HCT116 (cell line): ENCODE results near the gene WNK2. TPM values are rescaled to one million over a fixed set of nuclear protein-coding genes. Genes with fewer than 3 reads are reported as not detected.

Experiments used
- ATAC-seq: fragments of 200-7000 bp; cut with Tn5 transposase; 2 replicates; pipeline ENCODE4 v1.9.1; 2020; ENCODE audit warnings: mild to moderate bottlenecking, moderate library complexity
- BruUV-seq: library from RNA; stranded (reverse); fragments of 400-500 nt; replicated peaks from 2 replicates; lab custom pipeline; 2021; lab: Mats Ljungman, UMichigan
- CTCF ChIA-PET: fragments of 300-600 bp; sonication (Branson Sonifier 250); formaldehyde crosslinking; loops from one replicate; lab custom pipeline; 2021; ENCODE audit warnings: antibody characterized with exemption; lab: Charles Lee
- POLR2A ChIA-PET: fragments of 300-600, 350-600 bp; sonication (Branson Sonifier 250); formaldehyde crosslinking; loops from one replicate; lab custom pipeline; 2021; ENCODE audit warnings: antibody characterized with exemption; lab: Charles Lee
- RAD21 ChIA-PET, 2 experiments: fragments of 300-600 bp; sonication (Branson Sonifier 250); formaldehyde crosslinking; loops; one replicate each; lab custom pipeline; 2023; ENCODE audit warnings: low total read pairs in 2 of 2; ENCODE audit not compliant: uncharacterized antibody in 2 of 2, unreplicated experiment in 2 of 2, low non-redundant PET in 1 of 2; lab: Charles Lee
- DNase-seq: peaks from one replicate; pipeline ENCODE4 v3.0.0-alpha.2; 2010; ENCODE audit warnings: low read depth, low spot score
- H2AFZ ChIP-seq: fragments of 200-600 bp; shearing (Covaris generic), sonication (generic); 2 replicates; pipeline ENCODE4 v1.6.1; 2017; ENCODE audit warnings: low read depth, mixed run types, mixed read lengths, antibody characterized with exemption, low read length; ENCODE audit not compliant: poor library complexity, severe bottlenecking
- H3K27ac ChIP-seq: 2 replicates; pipeline ENCODE4 v1.5.1; 2012; ENCODE audit warnings: low read depth, low read length
- H3K27me3 ChIP-seq: fragments of 200-600 bp; sonication (generic); 2 replicates; pipeline ENCODE4 v1.6.1; 2016; ENCODE audit warnings: mixed run types, low read length, mixed read lengths; ENCODE audit not compliant: insufficient read depth
- H3K36me3 ChIP-seq, 2 experiments: fragments of 200-500 bp in 1 of 2; fragments of 200-600 bp in 1 of 2; sonication (Bioruptor generic) in 1 of 2; sonication (generic) in 1 of 2; 2 replicates each; pipeline versions ENCODE4 v1.5.1 to v1.6.1; 2014 to 2016; ENCODE audit warnings: low read length in 2 of 2, inconsistent platforms in 1 of 2, mixed read lengths in 1 of 2, mixed run types in 1 of 2; ENCODE audit not compliant: insufficient read depth in 2 of 2, control insufficient read depth in 1 of 2
- H3K4me1 ChIP-seq, 2 experiments: fragments of 200-600 bp in 1 of 2; sonication (generic) in 1 of 2; 2 replicates each; pipeline versions ENCODE4 v1.5.1 to v1.6.1; 2012 to 2017; ENCODE audit warnings: low read length in 2 of 2, inconsistent platforms in 1 of 2, mild to moderate bottlenecking in 1 of 2, mixed read lengths in 1 of 2, mixed run types in 1 of 2, moderate library complexity in 1 of 2; ENCODE audit not compliant: insufficient read depth in 2 of 2, control insufficient read depth in 1 of 2
- H3K4me2 ChIP-seq: fragments of 200-600 bp; sonication (generic); 2 replicates; pipeline ENCODE4 v1.6.1; 2017; ENCODE audit warnings: mixed run types, low read length, mixed read lengths
- H3K4me3 ChIP-seq, 2 experiments: fragments of 200-600 bp in 1 of 2; sonication (generic) in 1 of 2; replicated peaks in 1 of 2; 2 replicates each; pipeline ENCODE4 v1.5.1; 2011 to 2016; ENCODE audit warnings: low read length in 2 of 2, control low read depth in 1 of 2, low read depth in 1 of 2, mild to moderate bottlenecking in 1 of 2, mixed read lengths in 1 of 2, mixed run types in 1 of 2
- H3K79me2 ChIP-seq: fragments of 200-600 bp; sonication (generic); 2 replicates; pipeline ENCODE4 v1.6.1; 2017; ENCODE audit warnings: mild to moderate bottlenecking, mixed run types, low read length, moderate library complexity, mixed read lengths; ENCODE audit not compliant: insufficient read depth
- H3K9ac ChIP-seq: fragments of 200-600 bp; sonication (generic); 2 replicates; pipeline ENCODE4 v1.6.1; 2016; ENCODE audit warnings: low read length, mixed read lengths
- H3K9me2 ChIP-seq: fragments of 200-600 bp; sonication (generic), shearing (Covaris generic); 2 replicates; pipeline ENCODE4 v1.6.1; 2017; ENCODE audit warnings: mixed run types, mild to moderate bottlenecking, moderate library complexity; ENCODE audit not compliant: insufficient read depth
- H3K9me3 ChIP-seq, 2 experiments: fragments of 200-500 bp in 1 of 2; fragments of 200-600 bp in 1 of 2; sonication (Bioruptor generic) in 1 of 2; sonication (generic) in 1 of 2; 2 replicates each; pipeline ENCODE4 v1.6.1; 2014 to 2017; ENCODE audit warnings: low read length in 2 of 2, mixed read lengths in 2 of 2, inconsistent platforms in 1 of 2, low read depth in 1 of 2, mild to moderate bottlenecking in 1 of 2, mixed run types in 1 of 2, moderate library complexity in 1 of 2; ENCODE audit not compliant: control insufficient read depth in 1 of 2, insufficient read depth in 1 of 2
- H4K20me1 ChIP-seq: fragments of 200-600 bp; sonication (generic), shearing (Covaris generic); 2 replicates; pipeline ENCODE4 v1.6.1; 2017; ENCODE audit warnings: mixed run types, mild to moderate bottlenecking, moderate library complexity; ENCODE audit not compliant: insufficient read depth
- ATF3 ChIP-seq: IDR thresholded peaks from 2 replicates; pipeline ENCODE4 v1.6.1; 2012
- CBX3 ChIP-seq: IDR thresholded peaks from 2 replicates; pipeline ENCODE4 v1.6.1; 2012; ENCODE audit warnings: low read depth
- EGR1 ChIP-seq: IDR thresholded peaks from 2 replicates; pipeline ENCODE4 v1.6.1; 2012; ENCODE audit warnings: low read depth
- POLR2A ChIP-seq: IDR thresholded peaks from 2 replicates; pipeline ENCODE4 v1.7.0; 2011; ENCODE audit warnings: borderline replicate concordance; ENCODE audit not compliant: insufficient read depth, insufficient read length; ENCODE audit errors: extremely low read depth
- POLR2AphosphoS5 ChIP-seq: IDR thresholded peaks from 2 replicates; pipeline ENCODE4 v1.6.1; 2011; ENCODE audit warnings: mild to moderate bottlenecking, low read depth, low read length, moderate library complexity
- RAD21 ChIP-seq: IDR thresholded peaks from 2 replicates; pipeline ENCODE4 v1.6.1; 2012; ENCODE audit warnings: low read depth, mild to moderate bottlenecking
- SIN3A ChIP-seq: IDR thresholded peaks from 2 replicates; pipeline ENCODE4 v1.6.1; 2012; ENCODE audit warnings: low read depth
- SP1 ChIP-seq: IDR thresholded peaks from 2 replicates; pipeline ENCODE4 v1.6.1; 2012; ENCODE audit warnings: low read depth
- TCF7L2 ChIP-seq: IDR thresholded peaks from 2 replicates; pipeline ENCODE4 v1.7.0; 2011; ENCODE audit warnings: borderline replicate concordance, inconsistent platforms; ENCODE audit not compliant: insufficient read depth, insufficient read length; ENCODE audit errors: extremely low read depth
- ZNF274 ChIP-seq: fragments of 200-500 bp; sonication (Bioruptor generic); IDR thresholded peaks from 2 replicates; pipeline ENCODE4 v1.6.1; 2014; ENCODE audit warnings: mild to moderate bottlenecking, low read depth, low read length, inconsistent platforms
- intact Hi-C: fragments of 100-400 bp; cut with micrococcal nuclease; formaldehyde crosslinking; loops from 2 replicates; pipeline ENCODE4 v1.10.0; 2022
- total RNA-seq: library from RNA; stranded (reverse); gene quantifications from one replicate; pipeline ENCODE4 v1.2.1, GENCODE V29; 2021; ENCODE audit not compliant: unreplicated experiment

The WNK2 gene
- total RNA-seq, 1 experiment from 2014 or later = 24.4 TPM

DNA sequence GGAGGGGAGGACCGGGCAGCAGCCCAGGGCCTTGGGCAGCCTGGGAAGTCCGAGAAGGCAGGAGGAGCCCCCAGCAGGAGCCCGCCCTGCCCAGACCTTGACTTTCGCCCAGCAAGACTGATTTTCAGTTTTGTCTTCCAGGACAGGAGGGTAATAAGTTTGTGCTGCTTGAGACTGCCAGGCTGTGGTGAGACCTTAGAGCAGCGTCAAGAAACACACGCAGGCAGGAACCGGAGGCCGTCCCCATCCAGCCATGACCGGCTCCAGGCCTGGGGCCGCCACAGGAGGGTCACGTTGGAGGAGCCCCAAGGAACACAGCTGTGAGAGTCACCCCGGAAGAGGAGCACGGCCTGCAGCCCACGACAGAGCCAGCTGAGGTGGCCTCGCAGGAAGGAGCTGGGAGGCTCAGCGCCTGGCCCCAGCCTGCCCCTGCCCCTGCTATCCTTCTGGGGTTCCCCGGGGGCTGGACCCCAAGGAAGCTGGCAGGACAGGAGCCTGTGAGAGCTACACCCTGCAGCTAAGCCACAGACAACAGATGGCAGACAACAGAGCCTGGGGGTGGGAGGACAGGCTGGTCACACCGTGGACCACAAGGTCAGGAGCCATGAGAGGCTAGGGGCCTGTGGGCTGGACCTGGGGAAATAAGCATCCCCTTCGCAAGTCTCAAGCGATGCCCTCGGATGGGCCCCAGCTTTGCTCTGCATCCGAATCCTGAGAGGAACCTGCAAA, 141.5 kb downstream of the WNK2 start (continued):
- TF ChIP-seq ATF3 (no peak), RAD21 (no peak), POLR2AphosphoS5 (no peak), POLR2A (no peak)
- TF ChIP-seq, all 23 proteins: peak for 0

DNA sequence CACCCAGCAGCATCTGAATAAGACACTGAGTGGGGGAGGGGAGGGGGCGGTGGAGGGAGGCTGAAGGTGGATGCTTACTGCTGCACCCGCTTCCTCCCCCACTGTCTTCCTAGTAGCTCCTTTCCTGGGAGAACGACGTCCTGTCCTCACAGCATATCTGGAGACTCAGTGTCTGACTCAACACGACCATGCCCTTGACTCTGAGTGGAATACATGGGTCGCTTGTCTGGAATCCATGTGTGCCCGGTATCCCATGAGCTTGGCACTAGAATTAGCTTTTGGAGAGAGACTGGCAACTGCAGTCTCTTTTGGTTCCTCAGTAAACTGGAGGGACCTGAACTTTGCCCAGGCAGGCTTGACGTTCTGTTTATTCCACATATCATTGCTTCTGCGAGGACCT, 142.1 kb downstream of the WNK2 start:
- Histone ChIP-seq H3K79me2 (no peaks in the 10 kb centered on the region), H3K4me3 (no peak overlapping the region), H3K9me2 (no peaks in the 10 kb centered on the region), H3K36me3 (no peaks in the 10 kb centered on the region), H3K4me2 (no peak overlapping the region), H3K4me1 (no peaks in the 10 kb centered on the region), H3K27ac (no peak overlapping the region), H4K20me1 (no peaks in the 10 kb centered on the region), H3K9ac (no peak overlapping the region), H2AFZ (no peak overlapping the region), H3K9me3 (no peaks in the 10 kb centered on the region), H3K27me3 (no peaks in the 10 kb centered on the region)
- no peak for DNase-seq
- TF ChIP-seq ZNF274 = no peak
- TF ChIP-seq EGR1 = no peak
- POLR2A ChIA-PET = no interaction called here
- RAD21 ChIA-PET = interaction anchor here in 1 of 2 experiments (0.9 kb wide), 1 partner anchor 11 kb away, joined by 3 read pairs; no protein-coding TSS in a partner anchor
- ATAC-seq = no peak
- no TSS peak for BruUV-seq
- CTCF ChIA-PET = no interaction called here
- intact Hi-C loops = no loop called here

GRCh38 chr9:93326654-93327053, 142.7 kb downstream of the WNK2 start:
- Histone ChIP-seq H3K9me2 (no peaks in the 10 kb centered on the region), H3K79me2 (no peaks in the 10 kb centered on the region), H4K20me1 (no peaks in the 10 kb centered on the region), H3K4me1 (no peaks in the 10 kb centered on the region), H3K36me3 (no peaks in the 10 kb centered on the region), H3K27ac (no peak overlapping the region), H3K4me3 (no peak overlapping the region)
- BruUV-seq = no TSS peak
- ATAC-seq = no peak
- no peak for TF ChIP-seq TCF7L2
- TF ChIP-seq CBX3 = no peak
- no peak for TF ChIP-seq RAD21
- TF ChIP-seq SIN3A = no peak
- TF ChIP-seq SP1 = no peak
- TF ChIP-seq, all 23 proteins: peak for 0
- no peak overlapping the region for H3K4me2 ChIP-seq
- CTCF ChIA-PET = no interaction called here
- H3K9ac ChIP-seq = no peak overlapping the region
- RAD21 ChIA-PET = interaction anchor here in 1 of 2 experiments (0.9 kb wide), 1 partner anchor 11 kb away, joined by 3 read pairs; no protein-coding TSS in a partner anchor
- no peak for DNase-seq
- no peaks in the 10 kb centered on the region for H3K9me3 ChIP-seq
- intact Hi-C loops = no loop called here
- no peak overlapping the region for H2AFZ ChIP-seq
- POLR2A ChIA-PET = no interaction called here
- H3K27me3 ChIP-seq = no peaks in the 10 kb centered on the region
